ENCODE data around the gene PCDHA13.

DNA sequence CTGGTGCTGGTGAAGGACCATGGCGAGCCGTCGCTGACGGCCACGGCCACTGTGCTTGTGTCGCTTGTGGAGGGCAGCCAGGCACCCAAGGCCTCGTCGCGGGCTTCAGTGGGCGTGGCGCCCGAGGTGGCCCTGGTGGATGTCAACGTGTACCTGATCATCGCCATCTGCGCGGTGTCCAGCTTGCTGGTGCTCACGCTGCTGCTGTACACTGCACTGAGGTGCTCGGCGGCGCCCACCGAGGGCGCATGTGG, 24.0 kb upstream of the PCDHA13 start:
- TF ChIP-seq EZH2 (IDR thresholded peaks at IDR 0.05; ENCODE audit: low read length, missing control alignments), result no peak
- TF ChIP-seq, protein P1, sequence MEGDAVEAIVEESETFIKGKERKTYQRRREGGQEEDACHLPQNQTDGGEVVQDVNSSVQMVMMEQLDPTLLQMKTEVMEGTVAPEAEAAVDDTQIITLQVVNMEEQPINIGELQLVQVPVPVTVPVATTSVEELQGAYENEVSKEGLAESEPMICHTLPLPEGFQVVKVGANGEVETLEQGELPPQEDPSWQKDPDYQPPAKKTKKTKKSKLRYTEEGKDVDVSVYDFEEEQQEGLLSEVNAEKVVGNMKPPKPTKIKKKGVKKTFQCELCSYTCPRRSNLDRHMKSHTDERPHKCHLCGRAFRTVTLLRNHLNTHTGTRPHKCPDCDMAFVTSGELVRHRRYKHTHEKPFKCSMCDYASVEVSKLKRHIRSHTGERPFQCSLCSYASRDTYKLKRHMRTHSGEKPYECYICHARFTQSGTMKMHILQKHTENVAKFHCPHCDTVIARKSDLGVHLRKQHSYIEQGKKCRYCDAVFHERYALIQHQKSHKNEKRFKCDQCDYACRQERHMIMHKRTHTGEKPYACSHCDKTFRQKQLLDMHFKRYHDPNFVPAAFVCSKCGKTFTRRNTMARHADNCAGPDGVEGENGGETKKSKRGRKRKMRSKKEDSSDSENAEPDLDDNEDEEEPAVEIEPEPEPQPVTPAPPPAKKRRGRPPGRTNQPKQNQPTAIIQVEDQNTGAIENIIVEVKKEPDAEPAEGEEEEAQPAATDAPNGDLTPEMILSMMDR (conservative IDR thresholded peaks at IDR 0.05 in 1 of 2, IDR thresholded peaks at IDR 0.05 in 1 of 2; ENCODE audit: low read depth in 1 of 2, low read length in 2 of 2), result no peak

All from fibroblast of lung (primary cell).